Measurements from ENCODE around the gene AK1.

Gene AK1, protein sequence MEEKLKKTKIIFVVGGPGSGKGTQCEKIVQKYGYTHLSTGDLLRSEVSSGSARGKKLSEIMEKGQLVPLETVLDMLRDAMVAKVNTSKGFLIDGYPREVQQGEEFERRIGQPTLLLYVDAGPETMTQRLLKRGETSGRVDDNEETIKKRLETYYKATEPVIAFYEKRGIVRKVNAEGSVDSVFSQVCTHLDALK

DNA sequence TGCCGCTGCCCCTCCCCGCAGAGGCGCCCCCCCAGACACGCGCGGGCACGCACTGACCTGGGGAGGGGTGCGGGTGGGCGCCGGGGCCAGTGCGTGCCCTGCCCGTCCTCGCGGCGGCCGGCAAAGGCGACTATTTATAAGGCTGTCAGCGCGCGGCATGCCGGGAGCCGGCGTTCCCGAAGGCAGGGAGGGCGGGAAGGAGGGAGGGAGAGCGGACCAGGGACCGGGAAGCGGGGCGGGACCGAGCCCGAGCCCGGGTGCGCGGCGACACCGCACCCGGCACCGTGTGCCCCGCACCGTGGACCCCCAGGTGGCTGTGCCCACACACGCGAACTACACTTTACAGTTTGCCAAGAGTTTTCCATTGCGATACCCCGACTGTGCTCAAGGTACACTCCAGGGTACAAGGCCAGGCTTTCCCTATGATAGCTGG lies at the start of gene AK1:
TSS of gene AK1 (minus strand) at position 110 of the 433 bp plus-strand sequence. CDS start 3,058 bp downstream, outside the sequence.
- DNase-seq (ENCODE audit: low spot score), result no peak
- TF ChIP-seq, protein P1, sequence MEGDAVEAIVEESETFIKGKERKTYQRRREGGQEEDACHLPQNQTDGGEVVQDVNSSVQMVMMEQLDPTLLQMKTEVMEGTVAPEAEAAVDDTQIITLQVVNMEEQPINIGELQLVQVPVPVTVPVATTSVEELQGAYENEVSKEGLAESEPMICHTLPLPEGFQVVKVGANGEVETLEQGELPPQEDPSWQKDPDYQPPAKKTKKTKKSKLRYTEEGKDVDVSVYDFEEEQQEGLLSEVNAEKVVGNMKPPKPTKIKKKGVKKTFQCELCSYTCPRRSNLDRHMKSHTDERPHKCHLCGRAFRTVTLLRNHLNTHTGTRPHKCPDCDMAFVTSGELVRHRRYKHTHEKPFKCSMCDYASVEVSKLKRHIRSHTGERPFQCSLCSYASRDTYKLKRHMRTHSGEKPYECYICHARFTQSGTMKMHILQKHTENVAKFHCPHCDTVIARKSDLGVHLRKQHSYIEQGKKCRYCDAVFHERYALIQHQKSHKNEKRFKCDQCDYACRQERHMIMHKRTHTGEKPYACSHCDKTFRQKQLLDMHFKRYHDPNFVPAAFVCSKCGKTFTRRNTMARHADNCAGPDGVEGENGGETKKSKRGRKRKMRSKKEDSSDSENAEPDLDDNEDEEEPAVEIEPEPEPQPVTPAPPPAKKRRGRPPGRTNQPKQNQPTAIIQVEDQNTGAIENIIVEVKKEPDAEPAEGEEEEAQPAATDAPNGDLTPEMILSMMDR (IDR thresholded peaks at IDR 0.05; ENCODE audit: extremely low read depth, missing control alignments), result no peak

GRCh38 chr9:127926906-127927200 lies 49.4 kb upstream of the AK1 start:
- DNase-seq (ENCODE audit: low spot score), result no peak
- TF ChIP-seq, protein P1 (IDR thresholded peaks at IDR 0.05; ENCODE audit: extremely low read depth, missing control alignments), result no peak

GRCh38 chr9:127925959-127926905 lies 48.8 kb upstream of the AK1 start:
- TF ChIP-seq, protein P1 (IDR thresholded peaks at IDR 0.05; ENCODE audit: extremely low read depth, missing control alignments), result no peak
- no peak for DNase-seq (ENCODE audit: low spot score)

DNA sequence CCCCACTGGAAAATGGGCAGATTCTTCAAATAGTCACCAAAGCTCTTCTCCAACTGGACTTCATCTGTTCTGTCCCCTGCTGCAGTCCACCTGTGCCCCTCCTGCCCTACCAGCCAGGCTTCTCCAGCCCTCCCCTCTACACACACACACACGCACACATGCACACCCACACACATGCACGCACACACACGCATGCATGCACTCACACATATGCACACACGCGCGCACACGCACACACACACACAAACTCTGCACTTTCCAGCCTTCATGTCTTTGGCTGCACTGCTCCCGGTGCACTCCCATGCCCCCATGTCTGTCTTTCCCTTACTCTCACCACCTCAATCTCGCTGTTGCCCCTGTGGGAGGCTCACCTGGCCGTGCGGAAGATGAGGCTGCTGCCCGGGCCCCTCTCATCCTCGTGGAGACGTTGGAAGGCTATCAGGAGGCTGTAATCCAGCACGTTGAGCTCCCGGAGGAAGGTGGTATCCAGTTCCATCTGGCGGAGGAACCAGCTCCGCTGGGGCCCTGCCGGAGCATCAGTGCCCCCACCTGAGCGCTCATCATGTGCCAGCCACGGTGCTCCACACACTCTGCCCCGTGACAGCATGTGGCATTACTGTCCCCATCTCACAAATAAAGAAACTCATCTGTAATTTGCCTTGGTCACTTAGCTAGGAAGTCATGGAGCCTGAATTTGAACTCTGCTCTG lies 47.4 kb upstream of the AK1 start:
- no peak for DNase-seq (ENCODE audit: low spot score)

GRCh38 chr9:127923771-127924170 lies 46.3 kb upstream of the AK1 start:
- no peak for DNase-seq (ENCODE audit: low spot score)
- TF ChIP-seq, protein P1 (IDR thresholded peaks at IDR 0.05; ENCODE audit: extremely low read depth, missing control alignments), result no peak

More for the DNA sequence above, 47.4 kb upstream of the AK1 start:
- TF ChIP-seq, protein P1 (IDR thresholded peaks at IDR 0.05; ENCODE audit: extremely low read depth, missing control alignments), result no peak

DNA sequence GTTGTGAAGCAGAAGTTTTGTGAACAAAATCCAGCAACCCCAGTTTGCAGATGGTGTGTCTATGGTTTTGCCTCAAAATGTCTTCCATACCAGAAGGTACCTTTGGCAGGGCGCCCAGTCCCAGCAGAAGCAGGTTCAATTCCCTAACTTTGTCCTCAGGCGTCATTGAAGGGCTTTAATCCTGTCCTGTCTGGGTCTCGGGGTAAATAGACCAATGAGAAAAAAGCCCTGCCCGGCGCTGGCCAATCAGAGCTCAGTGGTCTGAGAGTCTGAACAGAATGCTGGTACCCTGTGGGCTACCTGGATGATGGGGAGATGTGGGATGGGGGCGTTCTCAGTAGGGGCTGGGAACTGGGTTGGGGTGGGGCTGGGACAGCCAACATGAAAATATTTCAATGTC lies 45.6 kb upstream of the AK1 start:
- no peak for DNase-seq (ENCODE audit: low spot score)
- TF ChIP-seq, protein P1 (IDR thresholded peaks at IDR 0.05; ENCODE audit: extremely low read depth, missing control alignments), result no peak
